CD4-positive, alpha-beta T cell treated with Interleukin-12 subunit alpha and Interleukin-12 subunit beta, for 1 hour (primary cell): ENCODE results near the gene FOXN1.

Experiments used
- DNase-seq: peaks from one replicate; pipeline ENCODE4 v3.0.0-alpha.2; 2020

Gene FOXN1

DNA sequence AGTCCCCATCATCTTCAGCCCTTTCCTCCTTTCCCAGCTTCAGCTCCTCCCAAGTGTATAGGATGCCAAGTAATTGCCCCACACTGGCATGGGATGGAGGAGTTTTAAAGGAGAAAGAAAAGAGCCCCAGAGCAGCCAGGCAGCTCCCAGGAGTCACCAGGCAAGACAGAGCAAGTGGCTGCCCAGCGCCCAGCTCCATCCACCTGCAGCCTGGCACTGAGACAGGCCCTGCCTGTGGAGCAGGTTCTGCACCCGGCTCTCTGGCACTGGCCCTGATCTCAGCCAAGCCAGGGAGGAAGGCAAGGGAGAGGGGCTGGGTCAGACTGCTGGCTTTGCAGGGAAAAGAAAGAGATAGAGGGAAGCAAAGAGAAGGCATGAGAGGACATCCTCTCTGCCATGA, 21.7 kb downstream of the FOXN1 start:
- DNase-seq = no peak

DNA sequence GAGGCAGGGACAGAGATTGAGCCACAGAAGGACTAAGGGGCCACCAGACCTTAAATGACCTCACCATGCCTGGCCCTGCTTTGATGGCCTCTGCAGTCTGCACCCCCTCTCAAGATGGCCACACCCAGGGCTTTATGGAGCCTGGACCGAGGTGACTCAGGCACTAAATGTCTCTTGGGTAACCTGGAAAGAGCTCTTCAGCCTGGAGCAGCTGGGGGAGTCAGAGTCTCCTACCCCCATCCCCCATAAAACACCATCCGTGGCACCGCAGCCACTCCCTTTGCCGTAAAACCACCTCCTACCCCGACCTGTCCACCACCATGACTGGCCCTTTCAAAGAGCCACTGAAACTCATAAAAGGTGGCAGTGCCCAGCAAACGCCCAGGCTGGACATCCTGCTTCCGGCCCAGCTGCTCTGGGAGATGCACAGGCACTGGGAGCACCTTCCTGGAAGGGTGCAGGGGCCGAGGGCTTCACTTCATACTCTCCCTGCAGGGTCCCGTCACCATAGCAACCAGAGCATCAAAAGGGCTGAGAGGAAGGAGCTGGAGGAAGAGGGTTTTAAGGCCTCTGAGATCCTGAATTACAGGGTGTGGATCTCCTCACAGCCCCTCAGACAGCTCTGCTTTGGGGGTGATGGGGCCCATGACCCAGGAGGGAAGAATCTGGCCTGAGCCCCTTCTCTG, 22.3 kb downstream of the FOXN1 start:
- DNase-seq = no peak

DNA sequence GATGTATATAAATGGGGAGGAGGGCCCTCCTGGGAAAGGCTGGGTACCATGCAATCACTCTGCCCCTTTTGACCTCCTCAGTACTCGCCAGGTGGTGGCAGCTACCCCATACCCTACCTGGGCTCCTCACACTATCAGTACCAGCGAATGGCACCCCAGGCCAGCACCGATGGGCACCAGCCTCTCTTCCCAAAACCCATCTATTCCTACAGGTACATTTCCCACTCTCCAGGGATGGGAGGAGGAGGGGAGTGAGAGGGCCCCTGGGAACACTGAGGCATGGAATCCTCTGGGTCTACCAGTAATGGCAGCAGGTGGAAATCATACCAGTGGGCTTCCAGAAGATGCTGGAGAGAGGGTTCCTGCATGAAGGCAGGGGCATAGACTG, 22.9 kb downstream of the FOXN1 start:
- no peak for DNase-seq

DNA sequence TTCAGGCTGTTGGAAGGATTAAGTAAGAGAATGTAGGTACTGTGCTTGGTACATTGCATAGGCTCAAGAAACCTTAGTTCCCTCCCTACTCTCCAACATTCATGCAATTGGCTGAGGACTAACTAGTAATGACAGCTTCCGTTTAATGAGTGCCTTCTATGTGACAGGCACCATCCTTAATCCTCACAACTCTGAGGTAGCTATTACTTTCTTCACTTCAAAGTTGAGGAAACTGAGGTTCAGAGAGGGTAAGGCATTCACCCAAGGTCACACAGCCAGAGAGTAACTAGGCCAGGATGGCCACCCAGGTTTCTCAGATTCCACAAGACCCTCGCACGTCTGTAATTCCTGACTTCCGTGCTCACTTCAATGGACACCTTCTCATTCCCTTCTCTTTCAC, 24.1 kb downstream of the FOXN1 start:
- no peak for DNase-seq

DNA sequence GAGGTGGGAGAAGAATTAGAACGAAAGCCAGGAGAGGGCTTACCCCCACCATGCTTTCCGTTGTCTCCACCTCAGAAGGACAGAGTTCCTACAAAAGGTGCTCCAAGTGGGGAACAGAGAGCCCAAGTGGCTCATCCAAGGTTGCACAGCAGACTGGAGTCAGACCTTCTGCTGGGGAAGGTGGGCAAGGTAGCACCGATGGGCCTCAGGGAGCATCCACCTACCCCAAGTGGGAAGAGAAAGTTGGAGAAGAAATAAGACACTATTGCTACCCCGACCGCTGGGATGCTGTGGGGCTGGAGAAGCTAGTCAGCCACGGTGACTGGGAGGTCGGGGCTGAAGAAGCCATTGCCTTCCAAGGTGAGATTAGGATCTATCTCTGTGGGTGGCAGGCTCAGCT, 24.8 kb downstream of the FOXN1 start:
- DNase-seq = no peak

DNA sequence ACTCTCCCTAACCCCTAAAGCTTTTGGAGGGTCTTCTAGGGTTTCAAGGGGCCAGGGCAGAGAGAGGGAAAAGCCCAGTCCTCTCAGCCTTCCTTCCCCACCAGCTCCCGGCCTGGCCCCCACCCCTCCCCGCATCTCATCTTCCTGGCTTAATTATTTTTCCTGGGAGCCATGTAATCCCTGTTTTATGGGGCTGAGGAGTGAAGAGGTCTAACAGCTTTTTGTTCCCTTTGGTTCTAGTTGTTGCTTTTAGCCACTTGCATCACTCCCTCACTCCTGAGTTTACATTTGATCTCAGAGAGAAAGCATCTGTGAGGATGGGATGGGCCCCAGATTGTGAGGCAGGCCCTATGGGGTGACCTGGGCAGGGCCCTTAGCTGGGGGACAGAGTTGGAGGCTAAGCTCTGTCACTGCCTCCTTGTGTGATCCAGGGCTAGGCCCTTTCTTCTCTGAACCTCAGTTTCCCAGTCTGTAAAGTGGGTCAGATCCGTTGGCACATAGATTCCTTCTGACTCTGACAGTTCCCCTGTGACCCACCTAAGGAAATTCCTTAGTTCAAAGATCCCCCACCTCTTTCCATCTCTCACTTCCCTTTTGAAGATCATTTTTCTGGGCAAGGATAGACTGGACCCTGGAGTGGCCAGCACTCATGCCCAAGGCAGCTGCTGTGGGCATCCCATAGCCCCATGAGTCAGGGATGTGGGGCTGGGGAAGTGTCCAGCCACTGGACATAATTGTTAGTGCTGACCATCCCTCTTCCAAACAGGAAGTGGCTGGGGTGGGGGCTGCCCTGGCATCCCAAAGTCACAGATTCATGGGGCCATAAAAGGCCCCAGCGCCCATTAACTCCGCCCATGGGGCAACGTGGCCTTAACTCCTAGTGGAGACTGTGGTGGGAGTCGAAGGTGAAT, 26.2 kb downstream of the FOXN1 start:
- no peak for DNase-seq

DNA sequence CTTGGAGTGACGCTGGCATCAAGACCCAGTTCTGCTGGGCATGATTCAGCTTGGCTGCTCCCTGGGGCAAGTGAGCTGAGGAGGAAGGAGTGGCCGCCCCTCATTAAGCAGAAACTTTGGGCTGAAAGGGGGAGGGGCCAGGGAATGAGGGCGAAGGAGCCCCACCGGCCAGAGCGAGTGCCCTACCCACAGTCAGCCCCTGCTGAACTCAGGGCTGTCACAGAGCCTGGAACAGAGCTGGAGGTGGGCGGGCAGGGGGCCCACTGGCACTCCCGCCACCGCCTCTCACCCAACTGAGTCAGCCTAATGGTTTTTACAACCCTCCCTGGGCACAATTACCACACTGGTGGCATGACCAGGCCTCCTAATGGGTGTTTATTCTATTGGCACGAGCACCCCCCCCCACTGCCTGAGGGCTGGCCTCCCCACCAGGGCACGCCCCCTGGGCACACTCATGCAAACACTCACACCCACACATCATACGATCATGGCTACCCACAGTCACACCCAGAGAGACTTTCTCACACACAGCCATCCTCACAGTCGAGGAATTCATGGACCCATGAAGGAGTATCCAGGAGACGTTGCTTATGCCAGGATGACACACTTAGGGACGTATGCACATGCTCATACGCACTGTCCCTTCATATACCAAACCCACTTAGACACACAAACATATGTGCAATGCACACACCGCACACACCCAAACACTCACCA, 27.1 kb downstream of the FOXN1 start:
- no peak for DNase-seq

DNA sequence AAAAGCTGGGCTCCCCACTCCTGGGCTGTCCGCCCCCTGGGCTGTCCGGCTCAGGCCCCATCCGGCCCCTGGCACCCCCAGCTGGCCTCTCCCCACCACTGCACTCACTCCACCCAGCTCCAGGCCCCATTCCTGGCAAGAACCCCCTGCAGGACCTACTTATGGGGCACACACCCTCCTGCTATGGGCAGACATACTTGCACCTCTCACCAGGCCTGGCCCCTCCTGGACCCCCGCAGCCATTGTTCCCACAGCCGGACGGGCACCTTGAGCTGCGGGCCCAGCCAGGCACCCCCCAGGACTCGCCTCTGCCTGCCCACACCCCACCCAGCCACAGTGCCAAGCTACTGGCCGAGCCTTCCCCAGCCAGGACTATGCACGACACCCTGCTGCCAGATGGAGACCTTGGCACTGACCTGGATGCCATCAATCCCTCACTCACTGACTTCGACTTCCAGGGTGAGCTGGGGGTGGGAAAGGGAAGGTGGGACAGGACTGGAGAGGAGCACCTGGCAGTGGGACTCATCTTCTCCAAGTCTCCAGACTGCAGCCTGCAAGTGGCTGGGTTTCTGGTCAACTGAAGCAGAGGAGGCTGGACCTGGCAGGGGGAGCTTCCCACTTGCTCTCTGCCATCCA, 28.7 kb downstream of the FOXN1 start:
- no peak for DNase-seq

DNA sequence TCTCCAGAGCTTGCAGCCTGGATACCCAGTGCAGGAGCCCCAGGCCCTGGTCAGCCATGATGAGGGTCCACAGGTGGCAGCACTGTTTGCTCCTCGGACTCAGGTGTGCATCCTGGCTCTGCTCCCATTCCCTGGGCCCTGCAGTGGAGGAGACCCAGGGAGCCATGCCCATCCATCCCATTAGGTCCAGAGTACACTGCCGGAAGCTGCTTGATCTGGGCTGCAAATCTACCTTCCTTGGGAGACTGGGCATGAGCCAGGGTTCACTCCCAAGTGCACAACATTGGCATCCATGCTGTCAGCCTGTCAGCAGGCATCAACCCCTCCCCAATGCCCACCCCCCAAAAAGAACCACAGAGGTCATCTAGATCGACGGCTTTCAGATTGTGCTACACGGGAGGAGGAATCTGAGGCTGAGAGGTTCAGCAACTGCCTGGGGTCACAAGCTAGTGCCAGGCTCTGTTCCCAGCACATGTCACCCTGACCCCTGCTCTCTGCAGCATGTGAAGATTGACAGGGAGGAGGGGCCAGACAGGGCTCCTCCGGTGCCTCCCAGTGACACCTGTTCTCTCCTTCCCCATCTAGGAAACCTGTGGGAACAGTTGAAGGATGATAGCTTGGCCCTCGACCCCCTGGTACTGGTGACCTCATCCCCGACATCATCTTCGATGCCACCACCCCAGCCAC, 30.5 kb downstream of the FOXN1 start:
- no peak for DNase-seq

DNA sequence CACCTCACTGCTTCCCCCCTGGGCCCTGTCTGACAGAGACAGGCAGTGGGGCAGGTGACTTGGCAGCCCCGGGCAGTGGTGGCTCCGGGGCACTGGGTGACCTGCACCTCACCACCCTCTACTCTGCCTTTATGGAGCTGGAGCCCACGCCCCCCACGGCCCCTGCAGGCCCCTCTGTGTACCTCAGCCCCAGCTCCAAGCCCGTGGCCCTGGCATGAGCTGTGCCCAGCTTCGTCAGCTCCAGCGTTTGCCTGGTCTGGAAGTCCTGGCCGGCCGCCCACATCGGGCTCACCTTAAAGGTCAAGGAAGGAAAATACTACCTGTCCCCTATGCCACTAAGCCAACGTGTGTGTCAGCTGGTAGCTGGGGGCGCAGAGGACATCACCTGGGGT, 31.1 kb downstream of the FOXN1 start:
- DNase-seq = no peak

DNA sequence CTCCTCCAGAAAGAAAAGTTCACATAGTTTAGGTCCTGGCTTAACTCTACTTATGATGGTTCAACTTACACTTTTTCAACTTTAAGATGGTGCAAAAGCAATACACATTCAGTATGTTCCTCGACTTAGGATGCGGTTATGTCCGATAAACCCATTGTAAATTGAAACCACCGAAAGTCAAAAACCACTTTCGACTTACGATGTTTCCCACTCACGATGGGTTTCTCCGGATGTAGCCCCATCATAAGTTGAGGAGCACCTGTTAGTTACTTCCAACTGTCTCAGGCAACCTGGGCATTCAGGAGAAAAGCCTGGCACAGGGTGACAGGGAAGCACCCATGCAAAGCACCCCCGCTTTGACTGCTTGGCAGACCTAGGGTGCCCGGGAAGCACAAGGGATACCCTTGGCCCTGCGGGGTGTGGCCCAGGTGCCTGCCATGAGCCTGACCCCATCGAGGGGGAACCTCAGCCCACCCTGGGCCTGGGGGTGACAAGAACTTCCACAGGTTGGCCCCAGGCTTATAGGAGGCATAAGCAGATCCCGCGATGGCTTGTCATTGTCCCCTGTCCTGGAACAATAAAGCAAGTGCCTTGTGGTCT, 32.2 kb downstream of the FOXN1 start:
- no peak for DNase-seq

DNA sequence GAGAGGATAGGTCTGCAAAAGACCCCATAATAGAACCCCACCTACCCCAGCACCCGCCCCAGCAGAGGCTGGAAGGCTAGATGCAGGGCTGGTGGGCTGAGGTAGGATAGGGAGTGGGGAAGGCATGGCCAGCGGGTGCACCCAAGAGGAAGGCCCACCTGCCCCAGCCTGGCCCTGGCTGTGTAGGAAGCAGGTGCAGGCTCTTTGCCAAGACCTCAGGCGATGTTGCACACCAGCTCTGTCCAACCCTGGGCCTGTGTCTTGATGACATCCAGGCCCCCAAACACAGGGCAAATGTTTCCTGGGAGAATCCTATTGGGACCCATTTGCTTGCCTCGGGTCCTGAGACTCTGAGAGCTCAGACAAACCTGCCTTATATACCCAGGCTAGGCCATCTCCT, 34.1 kb downstream of the FOXN1 start:
- DNase-seq = no peak

DNA sequence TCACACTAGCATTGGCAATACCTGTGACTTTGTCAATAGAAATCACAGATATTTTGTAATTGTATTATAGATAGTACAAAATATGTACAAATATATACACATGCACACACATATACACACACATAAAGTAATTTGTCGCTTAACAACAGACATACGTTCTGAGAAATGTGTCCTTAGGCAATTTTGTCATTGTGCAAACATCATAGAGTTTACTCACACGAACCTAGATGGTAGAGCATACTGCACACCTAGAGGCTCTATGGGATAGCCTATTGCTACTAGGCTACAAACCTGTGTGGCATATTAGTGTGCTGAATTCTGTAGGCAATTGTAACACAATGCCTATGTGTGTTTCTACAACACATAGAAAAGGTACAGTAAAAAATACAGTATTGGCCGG, 35.3 kb downstream of the FOXN1 start:
- DNase-seq = no peak

DNA sequence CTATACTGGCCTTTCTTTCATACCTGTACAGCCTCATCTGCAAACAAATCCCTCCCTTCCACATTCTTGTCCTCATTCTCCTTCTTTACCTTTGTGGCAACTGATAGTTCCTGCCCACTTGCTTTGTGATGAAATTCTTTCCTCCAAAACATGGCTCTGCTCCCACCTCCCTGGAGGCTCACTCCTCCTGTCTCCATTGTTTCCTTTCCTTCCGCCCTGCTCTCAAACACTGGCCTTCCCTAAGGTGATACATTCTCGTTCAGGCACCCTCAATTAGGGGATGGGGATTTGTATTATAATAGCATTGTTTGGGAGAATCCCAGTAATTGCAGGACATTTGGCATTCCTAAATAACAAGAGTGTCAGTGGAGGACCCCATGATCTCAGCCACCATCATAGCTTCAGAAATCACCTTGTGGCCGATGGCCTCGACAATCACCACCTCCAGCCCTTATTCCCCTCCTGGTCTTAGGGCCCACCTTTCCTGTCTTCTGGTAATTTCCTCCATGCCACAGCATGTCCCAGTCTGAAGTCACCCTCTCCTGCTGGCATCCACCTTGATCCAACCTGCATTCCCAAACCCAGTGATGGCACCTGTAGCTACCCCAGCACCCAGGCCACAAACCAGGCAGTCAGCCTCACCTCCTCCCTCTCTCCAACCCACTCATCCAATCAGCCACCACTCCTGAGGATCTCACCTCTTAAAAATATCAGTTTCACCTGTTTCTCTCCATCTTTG, 38.4 kb downstream of the FOXN1 start:
- DNase-seq = no peak

DNA sequence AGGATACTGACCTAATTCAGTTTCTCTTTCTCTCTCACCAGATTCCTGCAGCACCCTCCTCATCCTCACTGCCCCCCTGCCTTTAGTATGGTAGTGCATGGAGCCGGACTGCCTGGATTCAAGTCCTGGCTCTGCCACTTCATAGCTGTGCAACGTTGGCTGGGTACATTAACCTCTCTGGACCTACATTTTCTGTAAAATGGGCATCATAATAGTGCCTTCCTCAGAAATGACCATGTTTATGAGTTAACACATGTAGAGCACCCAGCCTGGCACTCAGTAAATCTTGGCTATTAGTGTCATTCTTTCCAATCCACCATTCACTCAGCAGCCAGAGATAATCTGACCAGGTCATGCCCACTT, 39.0 kb downstream of the FOXN1 start:
- no peak for DNase-seq

DNA sequence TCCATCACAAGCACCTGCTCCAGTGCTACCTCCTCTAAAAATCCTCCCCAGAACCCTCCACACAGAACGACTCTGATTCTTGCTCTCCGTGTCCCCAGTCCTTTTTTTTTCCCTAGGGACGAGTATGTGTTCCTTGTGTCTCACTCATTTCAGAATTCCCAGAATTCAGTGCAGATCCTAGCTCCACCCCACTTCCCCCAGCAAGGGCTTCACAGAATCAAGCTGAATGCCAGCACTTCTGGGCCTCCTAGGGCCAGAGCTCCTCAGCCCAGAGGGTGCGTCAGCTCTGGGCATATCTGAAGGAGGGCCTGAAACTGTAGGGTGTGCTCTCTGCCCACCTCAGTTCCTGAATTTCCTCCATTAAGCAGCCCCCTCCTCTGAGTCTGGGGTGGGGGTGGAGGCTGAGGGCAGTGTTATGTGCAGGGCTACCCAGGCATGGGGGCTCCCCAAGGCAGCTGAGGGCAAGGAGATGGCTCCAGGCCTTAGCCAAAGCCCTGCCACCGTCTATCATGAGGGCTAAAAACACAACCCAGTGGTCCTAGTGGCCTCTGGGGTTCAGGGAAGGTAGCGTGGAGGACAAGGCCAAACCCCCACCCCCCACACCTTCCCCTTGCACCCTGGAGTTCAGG, 39.8 kb downstream of the FOXN1 start:
- DNase-seq = no peak

DNA sequence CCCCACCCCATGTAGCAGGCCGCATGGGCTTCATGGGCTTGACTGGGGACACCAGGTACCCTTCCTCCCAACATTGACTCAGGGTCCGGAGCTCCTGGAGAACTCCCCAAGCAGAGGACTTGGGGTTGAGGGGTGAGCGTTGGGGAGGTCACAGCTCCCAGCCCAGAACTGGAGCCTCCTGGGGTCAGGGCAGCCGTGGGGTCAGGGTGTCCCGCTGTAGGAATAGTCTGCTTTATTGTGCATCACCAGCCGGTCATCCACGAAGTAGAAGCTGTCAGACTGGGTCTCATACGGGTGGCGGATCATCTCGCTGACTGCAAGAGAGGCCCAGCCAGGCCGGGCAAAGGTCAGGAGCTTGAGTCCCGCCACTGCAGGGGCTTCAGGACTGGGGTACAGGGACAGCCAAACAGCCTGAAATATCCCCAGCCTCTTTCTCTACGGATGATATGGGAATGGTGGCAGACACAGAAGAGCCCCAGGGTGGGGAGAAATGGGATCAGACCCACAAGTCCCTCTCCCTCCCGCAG, 41.0 kb downstream of the FOXN1 start:
- no peak for DNase-seq

DNA sequence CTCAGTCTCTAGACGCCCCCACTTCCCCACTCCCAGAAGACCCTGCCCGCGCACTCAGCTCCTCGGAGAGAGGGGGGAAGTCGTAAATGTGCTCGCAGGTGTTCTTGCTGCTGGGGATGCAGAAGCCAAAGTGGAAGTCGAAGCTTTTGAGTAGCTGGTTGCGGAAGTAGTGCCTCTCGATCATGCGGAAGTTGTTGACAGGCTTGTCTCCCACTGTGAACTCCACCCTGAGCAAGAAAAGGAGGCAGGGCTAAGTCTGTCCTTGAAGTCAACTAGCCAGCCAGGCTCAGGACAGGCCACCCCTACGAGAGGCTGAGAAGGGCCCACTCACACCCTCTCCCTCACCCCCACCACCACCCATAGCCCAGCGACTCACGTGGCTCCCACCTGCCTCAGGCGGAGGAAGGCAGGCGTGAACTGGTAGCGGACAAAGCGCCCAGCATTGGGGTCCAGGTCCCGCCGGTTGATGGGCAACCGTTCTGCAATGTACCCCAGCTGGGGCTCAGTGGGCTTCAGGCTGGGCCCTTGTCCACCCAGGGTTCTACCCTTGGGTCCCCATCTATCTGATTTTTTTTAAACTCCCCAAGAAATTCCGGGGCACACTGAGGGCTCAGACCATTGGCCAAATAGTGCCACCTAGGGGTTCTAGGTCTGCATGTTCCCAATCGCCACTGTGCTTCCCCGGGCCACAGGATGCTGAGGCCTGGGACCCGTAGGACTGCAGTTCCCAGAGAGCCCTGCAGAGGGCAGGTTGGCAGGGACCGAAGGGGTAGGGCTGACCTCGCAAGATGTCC, 41.7 kb downstream of the FOXN1 start:
- DNase-seq = peak; percentile 75

DNA sequence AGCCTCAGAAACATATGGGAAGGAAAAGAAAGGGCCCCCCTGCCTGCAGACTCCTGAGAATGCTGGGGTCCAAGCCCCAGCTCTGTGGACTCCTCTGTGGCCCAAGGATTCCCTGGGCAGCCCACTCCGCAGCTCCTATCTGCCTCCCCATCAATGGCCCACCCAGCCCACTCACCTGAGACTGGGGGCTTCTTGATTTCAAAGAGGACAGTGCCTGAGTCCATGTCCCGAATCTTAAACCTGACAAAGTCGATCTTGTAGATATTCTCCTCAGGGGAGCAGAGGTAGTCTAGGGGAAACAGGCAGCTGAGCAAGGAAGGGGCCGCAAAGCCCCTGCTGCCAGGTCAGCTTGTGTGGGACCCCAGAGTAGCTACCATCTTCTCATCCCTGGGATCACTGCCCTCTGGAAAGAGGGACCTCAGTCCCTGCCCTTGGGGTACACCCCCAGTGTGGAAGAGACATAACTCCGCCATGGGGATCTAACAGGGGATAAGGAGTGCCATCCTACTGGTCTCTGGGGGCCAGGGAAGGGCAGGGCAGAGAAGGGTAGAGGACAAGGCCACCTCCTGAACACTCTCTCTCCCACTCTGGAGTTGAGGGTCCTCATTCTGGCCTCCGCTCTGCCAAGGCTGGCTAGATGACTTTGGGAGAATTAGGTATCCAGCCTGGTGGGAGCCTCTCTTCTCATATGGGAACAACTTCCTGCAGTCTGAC, 42.4 kb downstream of the FOXN1 start:
- DNase-seq = no peak
